ENCODE results near the gene PIH1D1.

DNA sequence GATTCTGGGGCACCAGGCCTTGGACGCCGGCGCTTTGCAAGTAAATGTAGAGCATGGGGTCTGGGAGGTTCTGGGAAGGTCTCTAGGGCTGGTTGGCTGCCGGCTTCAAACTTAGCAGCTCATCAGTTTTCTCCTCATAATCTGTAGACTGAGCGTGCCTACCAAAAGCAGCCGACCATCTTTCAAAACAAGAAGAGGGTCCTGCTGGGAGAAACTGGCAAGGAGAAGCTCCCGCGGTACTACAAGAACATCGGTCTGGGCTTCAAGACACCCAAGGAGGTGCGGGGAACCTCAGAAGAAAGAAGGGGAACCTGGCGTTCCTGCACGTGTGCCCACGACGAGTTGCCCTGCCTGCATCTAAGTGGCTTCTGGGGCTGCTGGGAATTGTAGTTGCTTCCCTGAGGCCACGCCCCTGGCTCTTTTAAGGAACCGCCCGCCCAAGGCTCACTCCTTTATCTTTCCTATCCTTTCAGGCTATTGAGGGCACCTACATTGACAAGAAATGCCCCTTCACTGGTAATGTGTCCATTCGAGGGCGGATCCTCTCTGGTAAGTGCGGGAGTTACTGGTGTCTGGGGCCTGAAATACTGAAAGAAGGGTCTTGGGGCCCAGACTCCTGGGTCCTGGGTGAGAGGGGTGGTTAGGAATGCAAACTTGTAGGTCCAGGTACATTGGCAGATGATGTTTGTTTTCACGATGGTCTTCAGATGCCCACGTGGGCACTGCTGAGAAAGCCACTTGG, 45.6 kb upstream of the PIH1D1 start:
- TF ChIP-seq, protein P1, sequence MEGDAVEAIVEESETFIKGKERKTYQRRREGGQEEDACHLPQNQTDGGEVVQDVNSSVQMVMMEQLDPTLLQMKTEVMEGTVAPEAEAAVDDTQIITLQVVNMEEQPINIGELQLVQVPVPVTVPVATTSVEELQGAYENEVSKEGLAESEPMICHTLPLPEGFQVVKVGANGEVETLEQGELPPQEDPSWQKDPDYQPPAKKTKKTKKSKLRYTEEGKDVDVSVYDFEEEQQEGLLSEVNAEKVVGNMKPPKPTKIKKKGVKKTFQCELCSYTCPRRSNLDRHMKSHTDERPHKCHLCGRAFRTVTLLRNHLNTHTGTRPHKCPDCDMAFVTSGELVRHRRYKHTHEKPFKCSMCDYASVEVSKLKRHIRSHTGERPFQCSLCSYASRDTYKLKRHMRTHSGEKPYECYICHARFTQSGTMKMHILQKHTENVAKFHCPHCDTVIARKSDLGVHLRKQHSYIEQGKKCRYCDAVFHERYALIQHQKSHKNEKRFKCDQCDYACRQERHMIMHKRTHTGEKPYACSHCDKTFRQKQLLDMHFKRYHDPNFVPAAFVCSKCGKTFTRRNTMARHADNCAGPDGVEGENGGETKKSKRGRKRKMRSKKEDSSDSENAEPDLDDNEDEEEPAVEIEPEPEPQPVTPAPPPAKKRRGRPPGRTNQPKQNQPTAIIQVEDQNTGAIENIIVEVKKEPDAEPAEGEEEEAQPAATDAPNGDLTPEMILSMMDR (conservative IDR thresholded peaks at IDR 0.05; ENCODE audit: low read length), result no peak
- TF ChIP-seq EZH2phosphoT487 (IDR thresholded peaks at IDR 0.05; ENCODE audit: borderline replicate concordance), result no peak

Measured in Loucy (cell line).